ENCODE data around the gene USF1. TPM values are rescaled to one million over a fixed set of nuclear protein-coding genes. Genes with fewer than 3 reads are reported as not detected.
"Not testable (repeated sequence)": the region's sequence is repeated elsewhere in the genome, so short reads cannot be mapped to it uniquely, and the experiment has no call there.

USF1 gene
- total RNA-seq, 1 donor from 2014 or later: 105 TPM

DNA sequence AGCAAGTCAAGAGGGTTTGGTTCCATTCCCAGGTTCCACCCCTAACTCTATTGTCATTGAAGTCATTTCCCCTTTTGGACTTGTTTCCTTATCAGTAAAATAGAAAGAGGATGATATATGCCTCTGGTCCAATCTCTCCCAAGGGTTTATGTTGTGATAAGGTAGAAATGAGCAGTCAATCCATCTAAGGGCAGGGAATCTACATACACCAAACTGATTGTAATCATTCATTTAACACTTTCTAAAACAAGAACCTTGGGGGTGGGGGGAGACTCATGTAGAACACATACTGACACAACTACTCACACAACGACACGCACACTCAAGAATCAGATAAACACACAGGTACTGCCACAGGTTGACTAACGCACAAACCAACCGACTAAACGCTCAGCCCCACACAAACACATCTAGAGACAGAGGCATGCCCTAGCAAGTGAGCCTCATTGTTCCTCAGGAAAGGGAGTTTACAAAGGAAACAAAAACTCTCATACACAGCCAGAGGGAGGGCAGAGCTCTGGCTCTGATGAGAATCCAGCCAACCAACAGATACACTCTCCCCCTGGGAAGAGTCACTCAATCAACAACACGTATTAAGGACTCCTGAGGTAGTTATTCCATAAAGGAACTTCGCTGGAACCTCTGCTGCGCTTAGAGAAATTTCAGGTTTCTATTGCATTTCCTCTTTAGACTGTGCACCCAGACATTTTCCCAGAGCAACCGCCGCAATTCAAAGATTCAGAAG lies 25.9 kb downstream of the USF1 start:
- DNase-seq (ENCODE audit: low read depth in 2 of 2): peak; percentile 85 to 89

- DNase-seq (ENCODE audit: low read depth in 2 of 2): not testable (repeated sequence)
Measured at GRCh38 chr1:161019111-161019660, 26.6 kb downstream of the USF1 start.

DNA sequence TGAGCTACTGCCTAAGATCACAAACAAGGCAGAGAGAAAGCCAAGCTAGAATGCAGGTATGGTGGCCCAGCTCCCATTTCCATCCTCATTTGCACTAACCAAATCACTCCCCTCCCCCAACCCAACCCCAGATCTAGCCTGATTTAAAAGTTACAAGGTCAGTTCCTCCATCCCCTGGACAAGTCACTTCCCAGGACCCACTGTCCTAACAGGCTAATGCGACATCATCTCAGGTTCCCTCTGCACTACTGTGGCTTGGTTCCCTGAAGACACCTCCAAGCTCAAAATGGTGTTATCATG lies 27.2 kb downstream of the USF1 start:
- DNase-seq (ENCODE audit: low read depth in 2 of 2): no peak

- no peak for DNase-seq (ENCODE audit: low read depth in 2 of 2)
Measured at GRCh38 chr1:161017756-161018630, 27.8 kb downstream of the USF1 start.

DNA sequence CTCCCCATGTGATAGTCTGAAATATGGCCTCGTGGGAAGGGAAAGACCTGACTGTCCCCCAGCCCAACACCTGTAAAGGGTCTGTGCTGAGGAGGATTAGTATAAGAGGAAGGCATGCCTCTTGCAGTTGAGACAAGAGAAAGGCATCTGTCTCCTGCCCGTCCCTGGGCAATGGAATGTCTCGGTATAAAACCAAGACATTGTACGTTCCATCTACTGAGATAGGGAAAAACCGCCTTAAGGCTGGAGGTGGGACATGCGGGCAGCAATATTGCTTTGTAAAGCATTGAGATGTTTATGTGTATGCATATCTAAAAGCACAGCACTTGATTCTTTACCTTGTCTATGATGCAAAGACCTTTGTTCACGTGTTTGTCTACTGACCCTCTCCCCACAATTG lies 28.6 kb downstream of the USF1 start:
- not testable (repeated sequence) for DNase-seq (ENCODE audit: low read depth in 2 of 2)

- DNase-seq (ENCODE audit: low read depth in 2 of 2): peak; percentile 31 to 56
Measured at GRCh38 chr1:161016683-161017082, 29.1 kb downstream of the USF1 start.

DNA sequence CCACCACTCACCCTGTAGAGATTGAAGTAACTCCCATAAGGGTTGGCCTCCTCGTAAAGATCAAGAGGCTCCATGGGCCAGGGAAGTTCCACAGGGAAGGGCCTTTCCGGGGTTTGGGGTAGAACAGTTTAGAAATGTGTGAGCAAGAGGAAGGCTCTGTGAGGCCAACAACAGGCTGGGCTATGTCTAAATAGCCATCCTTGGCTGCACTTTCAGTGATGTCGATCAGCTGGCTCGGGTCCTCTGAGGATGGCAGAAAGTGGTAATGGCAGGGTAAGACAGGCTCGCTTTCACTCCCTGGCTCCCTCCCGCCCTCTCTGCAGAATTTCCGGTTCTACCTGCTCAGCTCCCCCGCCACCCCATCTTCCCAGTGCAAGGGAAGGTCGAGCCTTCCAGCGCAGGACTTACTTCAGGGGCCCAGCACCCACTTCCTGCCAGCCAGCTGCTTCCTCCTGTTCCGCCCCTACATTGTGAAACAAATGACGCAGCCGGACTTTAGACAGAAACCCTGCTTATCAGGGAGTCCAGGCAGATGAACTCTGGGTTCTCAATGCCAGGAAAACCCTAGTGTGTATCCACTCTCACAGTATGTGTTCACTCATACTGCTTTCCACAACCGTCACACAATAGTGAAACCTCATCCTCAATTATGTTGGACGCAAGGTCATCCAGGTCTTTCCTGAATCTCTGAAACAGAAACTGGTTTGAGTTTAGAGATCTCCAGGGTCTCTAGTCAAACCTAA lies 32.1 kb downstream of the USF1 start:
- peak; percentile 99 to 100 for DNase-seq (ENCODE audit: low read depth in 2 of 2)

DNA sequence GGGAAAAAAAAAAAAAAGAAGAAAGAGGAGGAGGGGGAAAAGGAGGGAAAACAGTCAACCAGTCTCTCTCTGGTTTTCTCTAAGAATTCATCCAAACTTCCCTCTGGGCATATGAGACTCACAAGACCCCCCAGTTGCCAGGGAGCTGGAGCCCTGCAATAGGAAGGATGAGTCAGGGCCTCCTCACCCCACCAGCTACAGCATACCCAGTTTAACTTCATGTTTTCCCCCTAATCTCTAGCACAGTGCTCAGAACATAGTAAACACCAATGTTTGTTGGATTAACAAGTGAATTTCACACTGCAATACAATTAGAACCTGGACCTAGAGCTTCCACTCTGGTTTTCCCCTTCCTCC lies 32.7 kb downstream of the USF1 start:
- DNase-seq (ENCODE audit: low read depth in 2 of 2): peak; percentile 57 to 84

DNA sequence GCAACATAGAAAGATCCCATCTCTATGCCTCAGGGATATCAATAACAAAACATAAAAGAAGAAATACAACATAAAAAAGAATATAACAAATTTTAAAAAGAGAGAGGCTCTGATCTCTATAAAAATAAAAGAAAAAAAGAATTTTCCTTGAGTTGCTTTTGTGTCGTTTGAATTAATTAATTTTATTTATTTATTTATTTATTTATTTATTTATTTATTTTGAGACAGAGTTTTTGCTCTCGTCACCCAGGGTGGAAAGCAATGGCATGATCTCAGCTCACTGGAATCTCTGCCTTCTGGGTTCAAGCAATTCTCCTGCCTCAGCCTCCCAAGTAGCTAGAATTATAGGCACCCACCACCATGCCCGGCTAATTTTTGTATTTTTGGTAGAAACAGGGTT lies 33.4 kb downstream of the USF1 start:
- no peak for DNase-seq (ENCODE audit: low read depth in 2 of 2)

GRCh38 chr1:161009602-161010211 lies 36.1 kb downstream of the USF1 start:
- DNase-seq (ENCODE audit: low read depth in 2 of 2): no peak

DNA sequence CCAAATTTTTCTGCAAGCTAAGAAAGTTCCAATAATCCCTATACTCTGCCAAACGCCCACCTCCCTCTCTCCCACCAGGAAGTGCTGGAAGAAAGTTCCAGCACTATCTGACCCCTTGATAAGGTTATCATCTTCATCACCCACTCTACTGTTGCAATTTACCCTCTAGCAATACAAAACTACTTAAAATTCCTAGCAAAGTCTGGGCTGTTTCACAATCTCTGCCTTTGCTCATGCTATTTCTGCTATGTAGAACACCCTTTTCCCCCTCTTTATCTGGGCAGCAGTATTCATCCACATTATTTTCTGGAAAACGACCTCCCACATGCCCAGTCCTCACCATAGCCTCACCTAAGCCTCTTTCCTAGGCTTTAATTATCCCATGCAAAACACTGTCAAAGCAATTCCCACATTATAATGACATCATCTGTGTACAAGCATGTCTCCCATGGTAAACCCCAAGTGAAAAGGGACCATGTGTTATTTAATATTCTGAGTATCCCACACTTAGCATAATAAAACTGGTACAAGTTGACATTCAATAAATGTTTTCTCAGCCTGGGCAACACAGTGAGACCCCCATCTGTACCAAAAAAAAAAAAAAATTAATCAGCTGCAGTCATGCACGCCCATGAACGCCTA lies 36.8 kb downstream of the USF1 start:
- no peak for DNase-seq (ENCODE audit: low read depth in 2 of 2)

DNA sequence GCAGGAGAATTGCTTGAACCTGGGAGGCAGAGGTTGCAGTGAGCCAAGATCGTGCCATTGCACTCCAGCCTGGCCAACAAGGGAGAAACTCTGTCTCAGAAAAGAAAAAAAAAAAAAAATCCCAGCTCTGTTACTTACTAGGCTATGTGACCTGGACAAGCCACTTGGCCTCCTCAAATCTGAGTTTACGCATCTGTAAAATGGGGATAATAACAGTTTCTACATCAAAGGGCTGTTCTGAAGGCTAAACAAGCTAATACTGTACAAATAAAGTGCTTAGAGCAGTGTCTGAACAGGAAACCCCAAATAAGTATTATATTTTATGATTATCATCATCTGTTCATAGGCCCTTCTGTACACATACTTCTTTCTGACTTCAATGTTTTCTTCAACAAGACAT lies 38.4 kb downstream of the USF1 start:
- DNase-seq (ENCODE audit: low read depth in 2 of 2): no peak

DNA sequence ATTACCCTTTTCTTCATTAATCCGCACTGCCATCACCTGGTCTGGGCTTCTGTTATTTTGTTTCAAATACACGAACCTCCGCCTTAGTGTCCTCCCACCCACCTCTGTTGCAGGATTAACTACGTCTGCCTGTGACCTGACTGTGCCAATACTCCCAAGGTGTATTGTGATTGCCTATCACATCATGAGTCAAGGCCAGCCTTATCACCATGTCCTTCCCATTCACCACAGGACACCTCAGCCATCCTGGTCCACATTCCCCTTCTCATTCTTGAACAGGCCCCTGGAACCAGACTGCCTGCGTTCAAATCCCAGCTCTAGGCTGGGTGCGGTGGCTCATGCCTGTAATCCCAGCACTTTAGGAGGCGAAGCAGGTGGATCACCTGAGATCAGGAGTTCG lies 39.2 kb downstream of the USF1 start:
- DNase-seq (ENCODE audit: low read depth in 2 of 2): no peak

- DNase-seq (ENCODE audit: low read depth in 2 of 2): peak in 1 of 2 donors; percentile 33
Measured at GRCh38 chr1:161001525-161001924, 44.3 kb downstream of the USF1 start.

- DNase-seq (ENCODE audit: low read depth in 2 of 2): no peak
Measured at GRCh38 chr1:161000736-161001480, 44.9 kb downstream of the USF1 start.

DNA sequence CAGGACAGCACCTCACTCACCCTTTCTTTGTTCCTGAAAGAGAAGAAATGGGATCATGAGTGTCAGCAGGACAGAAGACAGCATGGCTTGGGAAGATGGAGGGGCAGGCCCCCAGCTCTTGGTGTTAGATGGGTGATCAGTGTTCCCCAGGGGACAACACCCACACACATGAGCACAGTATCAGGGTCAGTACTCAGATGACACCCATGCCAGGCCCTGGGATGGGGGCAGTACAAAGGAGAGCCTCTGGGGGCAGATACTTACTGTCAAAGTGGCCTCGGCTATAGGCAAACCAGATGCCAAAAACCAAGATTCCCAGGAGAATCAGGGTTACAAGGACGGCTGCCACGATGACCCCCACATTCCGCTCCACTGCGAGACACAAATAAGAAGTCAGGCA lies 46.4 kb downstream of the USF1 start:
- DNase-seq (ENCODE audit: low read depth in 2 of 2): no peak

GRCh38 chr1:160997323-160998038 lies 48.3 kb downstream of the USF1 start:
- DNase-seq (ENCODE audit: low read depth in 2 of 2): peak; percentile 72 to 88

DNA sequence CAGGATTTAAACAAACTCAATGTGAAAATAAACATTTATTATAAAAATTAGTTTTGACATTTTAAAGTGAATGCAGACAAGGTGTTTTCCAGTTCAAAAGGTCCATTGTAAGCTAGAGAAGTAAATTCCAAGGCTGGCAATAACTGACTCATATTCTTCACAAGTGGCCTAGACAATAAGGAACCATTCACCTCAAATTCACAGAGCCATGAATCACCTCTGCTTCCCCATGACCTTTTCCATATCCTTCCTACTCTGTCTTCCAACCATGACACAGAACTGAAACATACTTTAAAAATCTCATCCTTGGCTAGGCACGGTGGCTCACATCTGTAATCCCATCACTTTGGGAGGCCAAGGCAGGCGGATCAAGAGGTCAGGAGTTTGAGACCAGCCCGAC lies 49.6 kb downstream of the USF1 start:
- peak in 1 of 2 donors; percentile 91 for DNase-seq (ENCODE audit: low read depth in 2 of 2)

GRCh38 chr1:160993544-160994193 lies 52.1 kb downstream of the USF1 start:
- peak; percentile 62 to 73 for DNase-seq (ENCODE audit: low read depth in 2 of 2)

Measured in lung microvascular endothelial cell (primary cell).